HG03159 (cell line): ENCODE measurements around the gene IFIT1B.
"Not testable (repeated sequence)": the region's sequence is repeated elsewhere in the genome, so short reads cannot be mapped to it uniquely, and the experiment has no call there.

ENCODE experiments used
- ATAC-seq: cut with Tn5 transposase; IDR thresholded peaks from one replicate; pipeline ENCODE4 v1.9.1; 2021; ENCODE audit warnings: mild to moderate bottlenecking, moderate library complexity; ENCODE audit not compliant: unreplicated experiment

Gene IFIT1B

DNA sequence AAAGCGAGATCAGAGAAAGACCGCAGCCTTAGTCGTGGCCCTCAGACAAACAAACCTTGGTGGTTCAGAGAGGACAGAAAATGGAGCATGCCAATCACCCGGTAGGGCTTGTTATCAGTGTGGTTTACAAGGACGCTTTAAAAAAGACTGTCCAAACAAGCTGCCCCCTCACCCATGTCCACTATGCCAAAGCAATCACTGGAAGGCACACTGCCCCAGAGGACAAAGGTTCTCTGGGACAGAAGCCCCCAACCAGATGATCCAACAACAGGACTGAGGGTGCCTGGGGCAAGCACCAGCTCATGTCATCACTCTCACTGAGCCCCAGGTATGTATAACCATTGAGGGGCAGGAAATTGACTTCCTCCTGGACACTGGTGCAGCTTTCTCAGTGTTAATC lies 31.4 kb downstream of the IFIT1B start:
- ATAC-seq = not testable (repeated sequence)

DNA sequence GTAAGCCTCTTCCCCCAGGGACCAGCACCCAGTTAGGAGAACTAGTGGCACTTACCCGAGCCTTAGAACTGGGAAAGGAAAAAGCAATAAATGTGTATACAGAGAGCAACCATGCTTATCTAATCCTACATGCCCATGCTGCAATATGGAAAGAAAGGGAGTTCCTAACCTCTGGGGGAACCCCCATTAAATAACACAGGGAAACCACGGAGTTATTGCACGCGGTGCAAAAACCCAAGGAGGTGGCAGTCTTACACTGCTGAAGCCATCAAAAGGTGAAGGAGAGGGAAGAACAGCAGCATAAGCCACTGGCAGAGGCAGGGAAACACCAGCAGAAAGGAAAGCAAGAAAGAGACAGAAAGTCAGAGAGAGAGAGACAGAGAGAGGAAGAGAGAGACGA lies 32.7 kb downstream of the IFIT1B start:
- not testable (repeated sequence) for ATAC-seq

DNA sequence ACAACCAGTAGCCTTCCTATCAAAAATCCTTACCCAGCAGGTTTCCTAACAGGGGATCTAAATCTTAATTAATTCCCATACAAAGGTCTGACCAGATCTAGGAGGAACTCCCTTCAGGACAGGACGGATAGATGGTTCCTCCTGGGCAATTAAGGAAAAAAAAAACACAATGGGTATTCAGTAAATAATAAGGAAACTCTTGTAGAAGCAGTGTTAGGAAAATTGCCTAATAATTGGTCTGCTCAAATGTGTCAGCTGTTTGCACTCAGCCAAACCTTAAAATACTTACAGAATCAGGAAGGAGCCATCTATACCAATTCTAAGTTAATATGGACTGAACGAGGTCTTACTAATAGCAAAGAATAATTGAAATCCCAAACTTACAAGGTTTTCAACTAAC lies 33.3 kb downstream of the IFIT1B start:
- ATAC-seq = not testable (repeated sequence)

DNA sequence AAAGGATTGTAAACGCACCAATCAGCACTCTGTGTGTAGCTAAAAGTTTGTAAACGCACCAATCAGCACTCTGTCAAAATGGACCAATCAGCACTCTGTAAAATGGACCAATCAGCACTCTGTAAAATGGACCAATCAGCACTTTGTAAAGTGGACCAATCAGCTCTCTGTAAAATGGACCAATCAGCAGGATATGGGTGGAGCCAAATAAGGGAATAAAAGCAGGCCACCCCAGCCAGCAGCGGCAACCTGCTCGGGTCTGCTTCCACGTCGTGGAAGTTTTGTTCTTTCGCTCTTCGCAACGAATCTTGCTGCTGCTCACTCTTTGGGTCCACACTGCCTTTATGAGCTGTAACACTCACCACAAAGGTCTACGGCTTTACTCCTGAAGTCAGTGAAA lies 34.4 kb downstream of the IFIT1B start:
- ATAC-seq = not testable (repeated sequence)

DNA sequence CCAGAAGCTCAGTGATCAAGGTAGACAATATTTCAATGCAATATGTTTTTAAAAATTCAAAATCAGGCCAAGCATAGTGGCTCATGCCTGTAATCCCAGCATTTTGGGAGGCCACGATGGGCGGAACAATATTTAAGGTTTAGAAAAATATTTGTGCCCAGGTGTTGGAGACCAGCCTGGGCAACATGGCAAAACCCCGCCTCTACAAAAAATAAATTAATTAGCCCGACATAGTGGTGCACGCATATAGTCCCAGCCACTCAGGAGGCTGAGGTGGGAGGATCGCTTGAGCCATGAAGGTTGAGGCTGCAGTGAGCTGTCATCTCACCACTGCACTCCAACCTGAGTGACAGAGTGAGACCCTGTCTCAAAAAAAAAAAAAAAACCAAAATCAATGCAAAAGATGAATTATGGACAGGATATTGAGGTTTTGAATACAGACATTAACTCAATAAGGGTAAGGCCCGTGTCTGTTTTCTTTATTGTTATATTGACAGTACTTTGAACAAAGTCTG lies 35.6 kb downstream of the IFIT1B start:
- ATAC-seq = no peak

DNA sequence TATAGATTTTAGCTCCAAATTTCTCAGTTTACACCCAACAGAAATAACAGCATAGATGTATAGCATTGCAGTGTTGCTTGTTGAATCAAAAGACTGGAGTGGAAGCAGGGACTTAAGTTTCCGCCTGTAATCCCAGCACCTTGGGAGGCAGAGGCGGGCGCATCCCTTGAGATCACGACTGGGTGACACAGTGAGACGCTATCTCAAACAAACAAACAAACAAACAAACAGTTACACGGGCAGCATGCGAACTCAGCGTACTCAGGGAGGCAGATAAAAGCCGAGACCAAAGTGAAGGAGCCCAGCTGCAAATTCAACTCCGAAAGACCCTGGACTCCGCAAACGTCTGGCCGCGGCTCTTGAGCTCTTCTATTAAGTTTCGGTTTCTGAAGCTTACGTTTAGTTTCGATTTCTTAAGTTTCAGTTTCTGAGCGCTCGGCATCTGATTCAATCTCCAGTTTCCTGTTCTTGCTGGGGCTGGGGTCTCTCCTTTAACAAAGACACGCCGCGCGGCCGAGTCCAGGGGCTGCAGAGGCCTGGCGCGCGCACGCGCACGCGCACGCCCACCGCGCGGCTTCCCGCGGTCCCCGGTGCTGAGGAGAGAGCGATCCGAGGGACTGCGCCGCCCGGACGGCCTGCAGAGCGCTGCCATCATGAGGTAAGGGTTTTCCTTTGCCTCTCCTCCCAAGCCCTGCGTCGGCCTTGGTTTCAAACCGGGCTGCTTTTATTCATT lies 36.5 kb downstream of the IFIT1B start, which contains the start of gene IFIT5:
IFIT5 (plus strand) TSS at position 423 of the 733 bp plus-strand sequence; CDS start at position 654, 231 bp downstream.
- peak; percentile 78 for ATAC-seq

DNA sequence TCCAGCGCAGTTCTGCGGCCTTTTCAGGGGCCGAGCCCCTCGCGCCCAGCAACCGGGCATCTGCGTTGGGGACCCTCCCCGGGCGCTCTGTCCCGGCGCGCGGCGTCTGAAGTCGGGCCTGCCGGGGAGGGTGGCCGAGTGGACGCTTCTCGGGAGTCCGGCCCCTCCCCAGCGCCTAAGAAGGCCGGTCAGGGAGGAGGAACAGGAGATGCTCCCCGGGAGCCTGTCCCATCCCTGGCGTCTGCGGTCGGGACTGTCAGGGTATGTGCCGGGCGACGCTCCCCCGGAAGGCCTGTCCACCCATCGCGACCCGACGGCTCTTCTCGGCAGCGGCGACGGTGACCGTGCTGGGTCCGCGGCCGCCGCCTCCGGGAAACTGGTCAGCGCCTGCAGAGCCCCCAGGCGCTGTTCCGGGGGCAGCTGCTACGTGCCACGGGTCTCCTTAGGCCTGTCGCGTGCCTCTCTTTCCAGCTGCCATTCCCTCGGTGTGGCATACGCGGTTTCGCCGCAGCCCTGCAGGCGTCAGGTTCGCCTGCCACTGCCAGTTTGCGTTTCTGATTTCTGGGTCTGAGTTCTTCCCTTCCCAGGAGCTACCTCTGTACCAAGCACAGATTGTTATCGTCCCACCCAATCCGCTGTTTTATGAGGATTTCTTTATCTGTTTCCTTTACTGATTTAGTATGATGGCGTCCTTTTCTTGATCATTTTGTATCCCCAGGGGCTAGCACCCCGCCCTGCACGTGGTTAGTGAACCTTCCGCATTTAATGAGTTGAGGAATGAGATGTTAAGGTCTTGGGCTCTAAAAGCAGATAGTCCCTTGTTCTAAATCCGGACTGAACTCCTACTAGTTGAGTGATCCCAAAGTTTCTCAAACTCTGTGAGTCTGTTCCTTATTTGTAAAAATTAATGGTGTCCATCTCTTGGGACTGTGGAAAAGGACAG lies 37.3 kb downstream of the IFIT1B start:
- ATAC-seq = peak; percentile 41

DNA sequence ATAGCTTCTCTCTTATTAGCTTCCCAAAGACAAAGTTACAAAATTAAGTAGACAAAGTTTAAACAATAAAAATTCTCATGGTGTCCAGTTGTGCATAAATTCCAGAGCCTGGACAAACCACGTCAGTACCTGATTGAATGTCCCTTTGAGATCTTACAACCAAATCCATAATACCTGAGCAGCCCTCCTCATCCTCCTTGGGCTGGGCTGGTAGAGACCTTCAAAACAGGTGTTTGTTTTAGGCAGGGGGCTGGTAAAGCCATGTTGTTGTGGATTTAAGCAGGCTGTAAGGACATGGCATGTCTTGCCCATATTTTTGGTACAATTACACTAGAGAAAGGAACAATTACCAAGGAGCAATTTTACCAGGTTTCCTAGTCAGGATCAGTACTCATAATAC lies 38.6 kb downstream of the IFIT1B start:
- ATAC-seq = no peak

DNA sequence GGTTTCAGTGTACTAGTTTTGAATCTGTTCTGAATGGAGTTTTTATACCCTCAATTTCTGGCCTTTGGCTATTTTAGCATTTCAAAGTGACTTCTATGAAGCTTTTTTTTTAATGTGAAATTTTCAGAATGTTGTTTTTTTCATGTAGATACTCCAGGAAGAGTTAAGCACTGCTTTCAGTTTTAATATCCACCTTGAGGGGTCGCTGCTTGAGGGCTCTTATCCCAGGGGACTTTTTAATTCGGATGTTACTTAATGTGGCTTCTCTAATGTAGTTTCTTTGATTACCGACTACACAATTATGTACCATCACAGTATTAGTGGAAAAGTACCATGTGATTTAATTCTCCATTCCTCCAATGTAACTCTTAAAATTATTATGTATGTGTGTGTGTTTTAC lies 41.7 kb downstream of the IFIT1B start:
- no peak for ATAC-seq

DNA sequence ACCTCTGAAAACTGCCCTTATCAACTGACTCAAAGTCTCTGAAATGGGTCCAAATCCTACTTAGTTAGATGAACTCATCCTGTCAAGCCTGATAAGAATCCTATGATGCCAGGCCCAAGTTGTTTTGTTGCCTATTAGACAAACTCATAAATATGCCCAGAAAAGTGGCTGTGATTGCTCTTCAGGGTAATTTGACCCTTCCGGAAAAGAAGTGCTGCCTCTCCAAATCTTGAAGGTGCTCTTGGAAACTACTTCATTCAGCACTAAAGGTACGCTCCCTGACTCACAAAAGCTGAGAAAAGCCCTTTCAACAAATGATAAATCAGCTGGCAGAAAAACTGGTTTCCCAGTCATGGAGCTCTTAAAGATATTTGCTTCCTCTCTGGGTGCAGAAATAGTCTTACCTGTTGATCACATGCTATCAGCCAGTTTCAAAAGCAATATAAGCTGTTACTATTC lies 43.2 kb downstream of the IFIT1B start:
- no peak for ATAC-seq

DNA sequence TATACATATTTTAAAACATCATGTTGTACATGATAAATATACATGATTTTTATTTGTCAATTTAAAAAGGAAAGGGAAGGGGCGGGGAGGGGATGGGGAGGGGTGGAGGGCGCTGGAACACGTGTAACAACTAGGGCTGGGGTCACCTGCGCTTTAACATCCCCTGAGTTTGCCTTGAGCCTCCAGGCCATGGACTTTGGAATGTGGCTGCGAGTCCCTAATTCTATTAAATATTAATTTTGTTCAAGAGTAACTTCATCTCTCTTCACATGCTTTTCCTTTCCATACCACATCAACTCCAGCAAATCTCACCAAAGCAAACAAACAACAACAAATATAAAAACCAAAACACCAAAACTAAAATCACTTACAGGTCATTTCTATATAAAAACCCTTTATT lies 47.1 kb downstream of the IFIT1B start:
- no peak for ATAC-seq

DNA sequence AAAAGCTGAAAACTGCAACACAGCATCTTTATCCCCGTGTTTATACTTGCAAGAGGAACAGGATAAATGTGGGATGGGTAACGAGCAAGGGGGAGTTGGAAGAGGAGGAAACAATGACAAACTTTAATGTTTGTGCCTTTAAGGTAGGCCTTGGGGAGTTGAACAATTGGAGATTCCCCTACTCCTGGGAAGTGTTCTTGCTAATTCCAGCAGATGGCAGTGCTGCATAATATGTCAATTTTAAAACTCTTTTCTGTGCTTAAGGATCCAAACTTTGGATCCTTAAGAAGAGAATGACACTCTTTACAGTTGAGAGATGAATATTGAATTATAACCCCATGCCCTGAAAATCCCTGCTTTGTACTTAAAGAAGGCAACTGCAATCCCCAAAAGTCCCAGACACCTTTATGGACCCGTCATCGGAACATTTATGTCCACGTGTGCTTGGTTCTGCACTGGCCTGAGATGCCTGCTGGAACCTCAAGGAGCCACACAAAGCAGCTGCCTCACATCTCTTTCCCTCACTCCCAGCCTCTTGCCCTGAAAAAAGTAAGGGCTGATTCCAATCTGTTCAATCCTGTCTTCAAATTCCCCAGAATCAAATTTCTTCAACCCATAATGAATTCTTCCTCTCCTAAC lies 48.5 kb downstream of the IFIT1B start:
- ATAC-seq = no peak

DNA sequence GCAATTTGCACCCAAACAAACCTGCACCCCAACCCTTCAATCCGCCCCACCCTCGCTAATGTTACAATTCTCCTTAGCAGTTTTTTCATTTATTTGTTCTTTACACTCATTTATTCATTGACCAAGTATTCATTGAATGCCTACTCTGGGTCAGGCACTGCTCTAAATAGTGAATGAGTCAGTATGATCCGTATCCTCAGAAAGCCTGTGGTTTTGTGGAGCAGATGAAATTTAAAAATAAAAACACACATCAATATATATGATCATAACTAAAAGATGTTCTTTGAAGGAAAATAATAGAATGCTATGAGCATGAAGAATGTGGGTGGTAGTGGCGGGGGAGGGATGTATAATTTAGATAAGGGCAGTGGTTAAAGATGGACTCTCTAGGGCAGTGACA lies 49.8 kb downstream of the IFIT1B start:
- ATAC-seq = no peak

DNA sequence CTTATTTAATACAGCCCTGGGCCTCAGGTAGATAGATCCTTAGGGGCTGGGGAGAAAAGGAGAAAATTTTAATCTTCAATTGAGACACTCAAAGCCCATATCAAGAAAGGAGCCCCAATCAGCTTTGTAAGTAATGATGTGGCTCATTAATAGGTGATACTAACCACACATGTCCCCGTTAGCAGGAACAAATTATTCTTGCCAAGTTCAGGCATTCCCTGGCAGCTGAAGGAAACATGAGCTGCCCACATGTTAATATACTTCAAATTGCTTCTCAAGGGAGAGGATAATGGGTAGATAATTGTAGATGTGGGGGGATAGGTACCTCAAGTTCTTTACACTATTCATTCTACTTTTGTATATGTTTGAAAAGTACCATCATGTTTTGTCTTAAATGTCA lies 51.0 kb downstream of the IFIT1B start:
- no peak for ATAC-seq

DNA sequence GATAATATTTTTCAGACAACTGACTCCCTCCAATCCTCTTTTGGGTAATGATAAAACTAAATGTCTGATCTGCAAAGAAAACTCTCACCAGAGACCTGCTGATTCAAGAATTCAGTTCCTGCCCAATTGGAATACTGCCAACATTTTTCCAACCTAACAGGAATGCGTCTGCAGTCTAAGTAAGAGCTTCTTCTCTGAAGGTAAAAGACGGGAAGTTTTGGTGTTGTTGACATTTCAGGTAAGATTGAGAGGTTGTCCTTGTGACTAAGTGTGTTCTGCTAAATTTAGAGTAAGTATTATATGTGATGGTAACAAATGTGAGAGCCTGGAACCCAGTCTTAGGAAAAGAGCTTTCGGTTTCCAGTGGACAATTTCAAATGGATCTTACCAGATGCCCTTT lies 54.1 kb downstream of the IFIT1B start:
- no peak for ATAC-seq
